Liver (tissue), 9 donors: ENCODE data around the gene TNS2. TPM values are rescaled to one million over a fixed set of nuclear protein-coding genes. Genes with fewer than 3 reads are reported as not detected.
"Not testable (repeated sequence)": the region's sequence is repeated elsewhere in the genome, so short reads cannot be mapped to it uniquely, and the experiment has no call there.

Experiments
- DNase-seq: peaks from one replicate; pipeline ENCODE4 v3.0.0-alpha.2; 2017; ENCODE audit warnings: low spot score
- H3K27ac ChIP-seq, 2 donors: one replicate each; pipeline ENCODE4 v1.7.0; 2013; ENCODE audit warnings: inconsistent platforms in 2 of 2, low read length in 2 of 2, control low read depth in 1 of 2, low read depth in 1 of 2, mild to moderate bottlenecking in 1 of 2
- H3K27me3 ChIP-seq, 4 donors: one replicate each; pipeline versions ENCODE4 v1.6.1 to v1.7.0; 2013; ENCODE audit warnings: low read length in 3 of 4, inconsistent platforms in 1 of 4, mild to moderate bottlenecking in 1 of 4, moderate library complexity in 1 of 4; ENCODE audit not compliant: control insufficient read depth in 4 of 4, insufficient read depth in 4 of 4
- H3K36me3 ChIP-seq, 4 donors: one replicate each; pipeline versions ENCODE4 v1.6.1 to v1.7.0; 2013; ENCODE audit warnings: low read length in 3 of 4, mild to moderate bottlenecking in 3 of 4, low read depth in 1 of 4, moderate library complexity in 1 of 4; ENCODE audit not compliant: control insufficient read depth in 4 of 4, insufficient read depth in 3 of 4
- H3K4me1 ChIP-seq, 4 donors: one replicate each; pipeline versions ENCODE4 v1.6.1 to v1.7.0; 2013; ENCODE audit warnings: low read length in 3 of 4, mild to moderate bottlenecking in 3 of 4, moderate library complexity in 1 of 4; ENCODE audit not compliant: control insufficient read depth in 4 of 4, insufficient read depth in 4 of 4
- H3K4me3 ChIP-seq, 3 donors: one replicate each; pipeline versions ENCODE4 v1.6.1 to v1.7.0; 2013; ENCODE audit warnings: low read length in 3 of 3, control low read depth in 1 of 3, low read depth in 1 of 3, mild to moderate bottlenecking in 1 of 3
- H3K9ac ChIP-seq, 2 donors: one replicate each; pipeline ENCODE4 v1.7.0; 2013; ENCODE audit warnings: low read length in 2 of 2, mild to moderate bottlenecking in 2 of 2, moderate library complexity in 2 of 2, control low read depth in 1 of 2, low read depth in 1 of 2
- H3K9me3 ChIP-seq, 4 donors: one replicate each; pipeline versions ENCODE4 v1.6.1 to v1.7.0; 2013; ENCODE audit warnings: low read length in 3 of 4; ENCODE audit not compliant: control insufficient read depth in 4 of 4
- EGR1 ChIP-seq, 2 donors: IDR thresholded peaks; 2 replicates each; pipeline ENCODE4 v1.6.1; 2016 to 2018; ENCODE audit warnings: antibody characterized with exemption in 2 of 2, low read depth in 2 of 2
- FOXA1 ChIP-seq: IDR thresholded peaks from 2 replicates; pipeline ENCODE4 v1.6.1; 2016; ENCODE audit warnings: antibody characterized with exemption
- FOXA2 ChIP-seq: IDR thresholded peaks from 2 replicates; pipeline ENCODE4 v1.6.1; 2016; ENCODE audit warnings: antibody characterized with exemption
- GABPA ChIP-seq, 2 donors: IDR thresholded peaks in 1 of 2; conservative IDR thresholded peaks in 1 of 2; 2 replicates each; pipeline ENCODE4 v1.6.1; 2016; ENCODE audit warnings: antibody characterized with exemption in 2 of 2, mild to moderate bottlenecking in 1 of 2, moderate library complexity in 1 of 2
- HNF4A ChIP-seq, 2 donors: conservative IDR thresholded peaks; 2 replicates each; pipeline ENCODE4 v1.6.1; 2016; ENCODE audit warnings: antibody characterized with exemption in 2 of 2, mild to moderate bottlenecking in 2 of 2
- HNF4G ChIP-seq: IDR thresholded peaks from 2 replicates; pipeline ENCODE4 v1.6.1; 2016; ENCODE audit warnings: antibody characterized with exemption
- JUND ChIP-seq, 2 donors: IDR thresholded peaks; 2 replicates each; pipeline ENCODE4 v1.6.1; 2016; ENCODE audit warnings: antibody characterized with exemption in 2 of 2
- NR2F2 ChIP-seq: IDR thresholded peaks from 2 replicates; pipeline ENCODE4 v1.6.1; 2016; ENCODE audit warnings: antibody characterized with exemption
- RAD21 ChIP-seq, 2 donors: IDR thresholded peaks; 2 replicates each; pipeline ENCODE4 v1.6.1; 2016; ENCODE audit warnings: antibody characterized with exemption in 2 of 2, mild to moderate bottlenecking in 2 of 2
- RXRA ChIP-seq, 2 donors: IDR thresholded peaks; 2 replicates each; pipeline ENCODE4 v1.6.1; 2017 to 2018; ENCODE audit warnings: antibody characterized with exemption in 2 of 2, mild to moderate bottlenecking in 1 of 2
- SP1 ChIP-seq: IDR thresholded peaks from 2 replicates; pipeline ENCODE4 v1.6.1; 2018; ENCODE audit warnings: antibody characterized with exemption, mild to moderate bottlenecking
- TAF1 ChIP-seq: conservative IDR thresholded peaks from 2 replicates; pipeline ENCODE4 v1.6.1; 2016; ENCODE audit warnings: antibody characterized with exemption, mild to moderate bottlenecking
- YY1 ChIP-seq: IDR thresholded peaks from 2 replicates; pipeline ENCODE4 v1.6.1; 2016; ENCODE audit warnings: antibody characterized with exemption, mild to moderate bottlenecking
- WGBS: extraction: QIAGEN DNeasy Blood & Tissue Kit; methylation state at CpG from one replicate; pipeline ENCODE4 v1.1.7; 2013; 5-methylcytosine and 5-hydroxymethylcytosine counted together
- polyA plus RNA-seq, 2 donors: library from polyadenylated mRNA; stranded (reverse) in 1 of 2; unstranded in 1 of 2; fragments of 200-250 nt in 1 of 2; fragments of >200 nt in 1 of 2; fragmentation: Nextera tagmentation in 1 of 2; extraction: Ambion mirVana in 1 of 2; gene quantifications; one replicate each; pipeline versions ENCODE4 v1.2.1 to v1.2.3, GENCODE V29; 2013 to 2015
- total RNA-seq, 2 donors: library from RNA; depleted of rRNA; stranded (reverse); fragments of >200 nt; gene quantifications; one replicate each; pipeline ENCODE4 v1.2.3, GENCODE V29; 2014
- TF ChIP-seq, protein P1 (sequence below): IDR thresholded peaks from 2 replicates; pipeline ENCODE4 v1.6.1; 2016; ENCODE audit warnings: antibody characterized with exemption
- TF ChIP-seq, protein P2 (sequence below): fragments of 150-350 bp; IDR thresholded peaks from 2 replicates; pipeline ENCODE4 v1.5.1; 2017; ENCODE audit warnings: improper control_type of control experiment, low read depth, low read length; ENCODE audit not compliant: missing input control
- TF ChIP-seq, protein P3 (sequence below): IDR thresholded peaks from 2 replicates; pipeline ENCODE4 v1.6.1; 2016; ENCODE audit warnings: antibody characterized with exemption, mild to moderate bottlenecking
- TF ChIP-seq, protein P4 (sequence below): IDR thresholded peaks from 2 replicates; pipeline ENCODE4 v1.6.1; 2016; ENCODE audit warnings: antibody characterized with exemption
- TF ChIP-seq, protein P5 (sequence below): IDR thresholded peaks from 2 replicates; pipeline ENCODE4 v1.6.1; 2016; ENCODE audit warnings: antibody characterized with exemption
- donor health status: healthy.
- donor health status: healthy.
- donor health status: healthy.
- donor health status: healthy.
- donor health status: healthy.

Gene TNS2
- total and polyA plus RNA-seq, 4 donors, result 11.7 to 94.0 (median 46.0) TPM

DNA sequence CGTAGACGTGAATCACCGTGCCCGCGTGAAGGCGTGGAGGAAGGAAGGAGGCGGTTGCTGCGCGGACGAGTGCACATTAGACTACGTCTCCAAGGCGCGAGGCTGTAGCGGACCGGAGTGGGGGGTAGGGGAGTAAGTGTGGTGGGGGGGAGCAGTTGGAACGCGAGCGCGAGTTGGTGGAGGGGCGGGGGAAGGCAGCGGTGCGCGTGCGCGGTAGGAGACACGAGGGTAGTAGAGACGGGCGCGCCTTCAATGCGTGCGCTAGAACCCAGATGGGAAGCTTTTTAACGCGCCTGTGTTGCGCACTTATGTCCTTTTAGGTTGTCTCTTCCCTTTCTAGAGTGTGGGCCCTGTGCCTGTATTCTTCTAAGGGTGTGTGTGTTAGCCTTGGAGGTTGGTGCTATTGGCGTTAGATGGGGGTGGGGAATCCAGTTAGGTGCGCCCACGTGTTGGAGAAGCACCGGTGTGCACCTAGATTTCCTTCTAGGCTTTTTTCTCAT lies 43.0 kb upstream of the TNS2 start:
- Histone ChIP-seq H3K27ac (peak overlapping the region; percentile 96 to 98), H3K4me3 (peak overlapping the region; percentile 85 to 97 (median 93)), H3K9ac (peak overlapping the region; percentile 70 to 94), H3K36me3 (peaks cover 0 to 3% (median 0%) of the 10 kb centered on the region in 4 donors), H3K4me1 (peaks cover 6 to 58% (median 54%) of the 10 kb centered on the region in 4 donors), H3K27me3 (no peaks in the 10 kb centered on the region), H3K9me3 (no peaks in the 10 kb centered on the region)
- TF ChIP-seq HNF4A (conservative IDR thresholded peaks at IDR 0.05) (no peak), EGR1 (IDR thresholded peaks at IDR 0.05; ENCODE audit: low read depth in 2 of 2) (no peak), YY1 (no peak), GABPA (IDR thresholded peaks at IDR 0.05 in 1 of 2, conservative IDR thresholded peaks at IDR 0.05 in 1 of 2) (no peak)
- TF ChIP-seq, protein P1, sequence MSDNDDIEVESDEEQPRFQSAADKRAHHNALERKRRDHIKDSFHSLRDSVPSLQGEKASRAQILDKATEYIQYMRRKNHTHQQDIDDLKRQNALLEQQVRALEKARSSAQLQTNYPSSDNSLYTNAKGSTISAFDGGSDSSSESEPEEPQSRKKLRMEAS, result peak; percentile 56
- WGBS, result under 1% methylated on average over 38 of the region's 38 CpGs
- peak; percentile 76 for DNase-seq

DNA sequence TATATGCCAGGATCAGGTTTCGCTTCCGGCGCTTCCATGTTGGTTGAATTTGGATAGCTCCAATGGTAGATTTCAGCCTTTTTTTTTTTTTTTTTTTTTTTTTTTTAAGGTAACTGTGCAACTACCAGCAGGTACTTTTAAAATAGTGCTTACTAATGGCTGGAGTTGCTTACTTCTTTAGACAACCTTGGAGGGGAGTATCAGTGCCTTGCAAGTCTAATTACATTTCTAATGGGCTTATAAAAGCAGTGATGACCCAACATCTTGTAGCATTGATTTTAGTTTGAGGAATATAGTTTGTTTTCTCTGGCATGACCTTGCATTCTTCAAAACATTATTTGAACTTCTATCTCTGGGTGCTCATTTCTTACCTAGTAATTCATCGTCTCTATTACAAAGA lies 42.5 kb upstream of the TNS2 start:
- H3K9me3 ChIP-seq, result no peaks in the 10 kb centered on the region
- 24% methylated on average over 4 of the region's 4 CpGs for WGBS
- TF ChIP-seq GABPA (IDR thresholded peaks at IDR 0.05 in 1 of 2, conservative IDR thresholded peaks at IDR 0.05 in 1 of 2) (no peak), RAD21 (IDR thresholded peaks at IDR 0.05) (no peak), NR2F2 (no peak), SP1 (no peak), JUND (IDR thresholded peaks at IDR 0.05) (no peak), TAF1 (no peak), EGR1 (IDR thresholded peaks at IDR 0.05; ENCODE audit: low read depth in 2 of 2) (no peak), HNF4A (conservative IDR thresholded peaks at IDR 0.05) (no peak), FOXA2 (no peak), RXRA (IDR thresholded peaks at IDR 0.05) (no peak), FOXA1 (no peak), HNF4G (no peak)
- TF ChIP-seq, protein P2, sequence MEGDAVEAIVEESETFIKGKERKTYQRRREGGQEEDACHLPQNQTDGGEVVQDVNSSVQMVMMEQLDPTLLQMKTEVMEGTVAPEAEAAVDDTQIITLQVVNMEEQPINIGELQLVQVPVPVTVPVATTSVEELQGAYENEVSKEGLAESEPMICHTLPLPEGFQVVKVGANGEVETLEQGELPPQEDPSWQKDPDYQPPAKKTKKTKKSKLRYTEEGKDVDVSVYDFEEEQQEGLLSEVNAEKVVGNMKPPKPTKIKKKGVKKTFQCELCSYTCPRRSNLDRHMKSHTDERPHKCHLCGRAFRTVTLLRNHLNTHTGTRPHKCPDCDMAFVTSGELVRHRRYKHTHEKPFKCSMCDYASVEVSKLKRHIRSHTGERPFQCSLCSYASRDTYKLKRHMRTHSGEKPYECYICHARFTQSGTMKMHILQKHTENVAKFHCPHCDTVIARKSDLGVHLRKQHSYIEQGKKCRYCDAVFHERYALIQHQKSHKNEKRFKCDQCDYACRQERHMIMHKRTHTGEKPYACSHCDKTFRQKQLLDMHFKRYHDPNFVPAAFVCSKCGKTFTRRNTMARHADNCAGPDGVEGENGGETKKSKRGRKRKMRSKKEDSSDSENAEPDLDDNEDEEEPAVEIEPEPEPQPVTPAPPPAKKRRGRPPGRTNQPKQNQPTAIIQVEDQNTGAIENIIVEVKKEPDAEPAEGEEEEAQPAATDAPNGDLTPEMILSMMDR, result no peak
- TF ChIP-seq, protein P3, sequence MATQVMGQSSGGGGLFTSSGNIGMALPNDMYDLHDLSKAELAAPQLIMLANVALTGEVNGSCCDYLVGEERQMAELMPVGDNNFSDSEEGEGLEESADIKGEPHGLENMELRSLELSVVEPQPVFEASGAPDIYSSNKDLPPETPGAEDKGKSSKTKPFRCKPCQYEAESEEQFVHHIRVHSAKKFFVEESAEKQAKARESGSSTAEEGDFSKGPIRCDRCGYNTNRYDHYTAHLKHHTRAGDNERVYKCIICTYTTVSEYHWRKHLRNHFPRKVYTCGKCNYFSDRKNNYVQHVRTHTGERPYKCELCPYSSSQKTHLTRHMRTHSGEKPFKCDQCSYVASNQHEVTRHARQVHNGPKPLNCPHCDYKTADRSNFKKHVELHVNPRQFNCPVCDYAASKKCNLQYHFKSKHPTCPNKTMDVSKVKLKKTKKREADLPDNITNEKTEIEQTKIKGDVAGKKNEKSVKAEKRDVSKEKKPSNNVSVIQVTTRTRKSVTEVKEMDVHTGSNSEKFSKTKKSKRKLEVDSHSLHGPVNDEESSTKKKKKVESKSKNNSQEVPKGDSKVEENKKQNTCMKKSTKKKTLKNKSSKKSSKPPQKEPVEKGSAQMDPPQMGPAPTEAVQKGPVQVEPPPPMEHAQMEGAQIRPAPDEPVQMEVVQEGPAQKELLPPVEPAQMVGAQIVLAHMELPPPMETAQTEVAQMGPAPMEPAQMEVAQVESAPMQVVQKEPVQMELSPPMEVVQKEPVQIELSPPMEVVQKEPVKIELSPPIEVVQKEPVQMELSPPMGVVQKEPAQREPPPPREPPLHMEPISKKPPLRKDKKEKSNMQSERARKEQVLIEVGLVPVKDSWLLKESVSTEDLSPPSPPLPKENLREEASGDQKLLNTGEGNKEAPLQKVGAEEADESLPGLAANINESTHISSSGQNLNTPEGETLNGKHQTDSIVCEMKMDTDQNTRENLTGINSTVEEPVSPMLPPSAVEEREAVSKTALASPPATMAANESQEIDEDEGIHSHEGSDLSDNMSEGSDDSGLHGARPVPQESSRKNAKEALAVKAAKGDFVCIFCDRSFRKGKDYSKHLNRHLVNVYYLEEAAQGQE, result no peak
- TF ChIP-seq, protein P4, sequence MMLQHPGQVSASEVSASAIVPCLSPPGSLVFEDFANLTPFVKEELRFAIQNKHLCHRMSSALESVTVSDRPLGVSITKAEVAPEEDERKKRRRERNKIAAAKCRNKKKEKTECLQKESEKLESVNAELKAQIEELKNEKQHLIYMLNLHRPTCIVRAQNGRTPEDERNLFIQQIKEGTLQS, result no peak
- TF ChIP-seq, protein P5, sequence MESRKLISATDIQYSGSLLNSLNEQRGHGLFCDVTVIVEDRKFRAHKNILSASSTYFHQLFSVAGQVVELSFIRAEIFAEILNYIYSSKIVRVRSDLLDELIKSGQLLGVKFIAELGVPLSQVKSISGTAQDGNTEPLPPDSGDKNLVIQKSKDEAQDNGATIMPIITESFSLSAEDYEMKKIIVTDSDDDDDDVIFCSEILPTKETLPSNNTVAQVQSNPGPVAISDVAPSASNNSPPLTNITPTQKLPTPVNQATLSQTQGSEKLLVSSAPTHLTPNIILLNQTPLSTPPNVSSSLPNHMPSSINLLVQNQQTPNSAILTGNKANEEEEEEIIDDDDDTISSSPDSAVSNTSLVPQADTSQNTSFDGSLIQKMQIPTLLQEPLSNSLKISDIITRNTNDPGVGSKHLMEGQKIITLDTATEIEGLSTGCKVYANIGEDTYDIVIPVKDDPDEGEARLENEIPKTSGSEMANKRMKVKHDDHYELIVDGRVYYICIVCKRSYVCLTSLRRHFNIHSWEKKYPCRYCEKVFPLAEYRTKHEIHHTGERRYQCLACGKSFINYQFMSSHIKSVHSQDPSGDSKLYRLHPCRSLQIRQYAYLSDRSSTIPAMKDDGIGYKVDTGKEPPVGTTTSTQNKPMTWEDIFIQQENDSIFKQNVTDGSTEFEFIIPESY, result no peak
- peaks cover 6 to 63% (median 59%) of the 10 kb centered on the region in 4 donors for H3K4me1 ChIP-seq
- H3K27ac ChIP-seq, result peak overlapping the region in 1 of 2 donors; percentile 98
- no peak for DNase-seq
- no peaks in the 10 kb centered on the region for H3K27me3 ChIP-seq
- peak overlapping the region; percentile 70 to 94 for H3K9ac ChIP-seq
- H3K36me3 ChIP-seq, result peaks cover 0 to 3% (median 0%) of the 10 kb centered on the region in 4 donors
- peak overlapping the region; percentile 85 to 97 (median 93) for H3K4me3 ChIP-seq

DNA sequence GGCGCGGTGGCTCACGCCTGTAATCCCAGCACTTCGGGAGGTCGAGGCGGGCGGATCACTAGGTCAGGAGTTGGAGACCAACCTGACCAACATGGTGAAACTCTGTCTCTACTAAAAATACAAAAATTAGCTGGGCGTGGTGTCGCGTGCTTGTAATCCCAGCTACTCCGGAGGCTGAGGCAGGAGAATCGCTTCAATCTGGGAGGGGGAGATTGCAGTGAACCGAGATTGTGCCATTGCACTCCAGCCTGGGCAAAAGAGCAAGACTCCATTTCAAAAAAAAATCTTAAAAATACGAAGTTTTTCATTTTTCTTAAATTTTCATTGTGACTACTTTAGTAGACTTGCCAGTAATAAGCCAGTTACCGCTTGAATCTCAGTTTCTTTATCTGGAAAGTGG lies 41.1 kb upstream of the TNS2 start:
- H3K9me3 ChIP-seq, H3K4me3 ChIP-seq, DNase-seq, H3K9ac ChIP-seq, H3K36me3 ChIP-seq, H3K27me3 ChIP-seq, H3K27ac ChIP-seq: not testable (repeated sequence)
- 92% methylated on average over 15 of the region's 15 CpGs for WGBS
- H3K4me1 ChIP-seq, result peaks cover 10 to 76% (median 65%) of the 10 kb centered on the region in 4 donors
